Esophagus squamous epithelium (tissue), 4 donors: ENCODE results near the gene SGMS1.
"Not testable (repeated sequence)": the region's sequence is repeated elsewhere in the genome, so short reads cannot be mapped to it uniquely, and the experiment has no call there.

Experiments
- CTCF ChIP-seq, 6 experiments: fragments of 450-650 bp in 4 of 6; fragments of 200-600 bp in 2 of 6; sonication (generic) in 2 of 6; IDR thresholded peaks; one replicate each; pipeline ENCODE4 v1.5.1; 2016 to 2019; ENCODE audit warnings: antibody characterized with exemption in 6 of 6, mild to moderate bottlenecking in 4 of 6, moderate library complexity in 4 of 6
- POLR2A ChIP-seq, 4 donors: fragments of 450-650 bp; IDR thresholded peaks; one replicate each; pipeline ENCODE4 v1.6.1; 2017; ENCODE audit warnings: antibody characterized with exemption in 4 of 4, mild to moderate bottlenecking in 4 of 4, moderate library complexity in 3 of 4

GRCh38 chr10:50548481-50548880 lies 75.3 kb downstream of the SGMS1 start:
- TF ChIP-seq POLR2A, CTCF (IDR thresholded peaks at IDR 0.05): not testable (repeated sequence)
